HCT116 (cell line): ENCODE data around the gene GNG12. TPM values are rescaled to one million over a fixed set of nuclear protein-coding genes. Genes with fewer than 3 reads are reported as not detected.

Source experiments
- ATAC-seq: fragments of 200-7000 bp; cut with Tn5 transposase; 2 replicates; pipeline ENCODE4 v1.9.1; 2020; ENCODE audit warnings: mild to moderate bottlenecking, moderate library complexity
- BruUV-seq: library from RNA; stranded (reverse); fragments of 400-500 nt; replicated peaks from 2 replicates; lab custom pipeline; 2021; lab: Mats Ljungman, UMichigan
- CTCF ChIA-PET: fragments of 300-600 bp; sonication (Branson Sonifier 250); formaldehyde crosslinking; loops from one replicate; lab custom pipeline; 2021; ENCODE audit warnings: antibody characterized with exemption; lab: Charles Lee
- POLR2A ChIA-PET: fragments of 300-600, 350-600 bp; sonication (Branson Sonifier 250); formaldehyde crosslinking; loops from one replicate; lab custom pipeline; 2021; ENCODE audit warnings: antibody characterized with exemption; lab: Charles Lee
- RAD21 ChIA-PET, 2 experiments: fragments of 300-600 bp; sonication (Branson Sonifier 250); formaldehyde crosslinking; loops; one replicate each; lab custom pipeline; 2023; ENCODE audit warnings: low total read pairs in 2 of 2; ENCODE audit not compliant: uncharacterized antibody in 2 of 2, unreplicated experiment in 2 of 2, low non-redundant PET in 1 of 2; lab: Charles Lee
- DNase-seq: peaks from one replicate; pipeline ENCODE4 v3.0.0-alpha.2; 2010; ENCODE audit warnings: low read depth, low spot score
- H2AFZ ChIP-seq: fragments of 200-600 bp; shearing (Covaris generic), sonication (generic); 2 replicates; pipeline ENCODE4 v1.6.1; 2017; ENCODE audit warnings: low read depth, mixed run types, mixed read lengths, antibody characterized with exemption, low read length; ENCODE audit not compliant: poor library complexity, severe bottlenecking
- H3K27ac ChIP-seq: 2 replicates; pipeline ENCODE4 v1.5.1; 2012; ENCODE audit warnings: low read depth, low read length
- H3K27me3 ChIP-seq: fragments of 200-600 bp; sonication (generic); 2 replicates; pipeline ENCODE4 v1.6.1; 2016; ENCODE audit warnings: mixed run types, low read length, mixed read lengths; ENCODE audit not compliant: insufficient read depth
- H3K36me3 ChIP-seq, 2 experiments: fragments of 200-500 bp in 1 of 2; fragments of 200-600 bp in 1 of 2; sonication (Bioruptor generic) in 1 of 2; sonication (generic) in 1 of 2; 2 replicates each; pipeline versions ENCODE4 v1.5.1 to v1.6.1; 2014 to 2016; ENCODE audit warnings: low read length in 2 of 2, inconsistent platforms in 1 of 2, mixed read lengths in 1 of 2, mixed run types in 1 of 2; ENCODE audit not compliant: insufficient read depth in 2 of 2, control insufficient read depth in 1 of 2
- H3K4me1 ChIP-seq, 2 experiments: fragments of 200-600 bp in 1 of 2; sonication (generic) in 1 of 2; 2 replicates each; pipeline versions ENCODE4 v1.5.1 to v1.6.1; 2012 to 2017; ENCODE audit warnings: low read length in 2 of 2, inconsistent platforms in 1 of 2, mild to moderate bottlenecking in 1 of 2, mixed read lengths in 1 of 2, mixed run types in 1 of 2, moderate library complexity in 1 of 2; ENCODE audit not compliant: insufficient read depth in 2 of 2, control insufficient read depth in 1 of 2
- H3K4me2 ChIP-seq: fragments of 200-600 bp; sonication (generic); 2 replicates; pipeline ENCODE4 v1.6.1; 2017; ENCODE audit warnings: mixed run types, low read length, mixed read lengths
- H3K4me3 ChIP-seq, 2 experiments: fragments of 200-600 bp in 1 of 2; sonication (generic) in 1 of 2; replicated peaks in 1 of 2; 2 replicates each; pipeline ENCODE4 v1.5.1; 2011 to 2016; ENCODE audit warnings: low read length in 2 of 2, control low read depth in 1 of 2, low read depth in 1 of 2, mild to moderate bottlenecking in 1 of 2, mixed read lengths in 1 of 2, mixed run types in 1 of 2
- H3K79me2 ChIP-seq: fragments of 200-600 bp; sonication (generic); 2 replicates; pipeline ENCODE4 v1.6.1; 2017; ENCODE audit warnings: mild to moderate bottlenecking, mixed run types, low read length, moderate library complexity, mixed read lengths; ENCODE audit not compliant: insufficient read depth
- H3K9ac ChIP-seq: fragments of 200-600 bp; sonication (generic); 2 replicates; pipeline ENCODE4 v1.6.1; 2016; ENCODE audit warnings: low read length, mixed read lengths
- H3K9me2 ChIP-seq: fragments of 200-600 bp; sonication (generic), shearing (Covaris generic); 2 replicates; pipeline ENCODE4 v1.6.1; 2017; ENCODE audit warnings: mixed run types, mild to moderate bottlenecking, moderate library complexity; ENCODE audit not compliant: insufficient read depth
- H3K9me3 ChIP-seq, 2 experiments: fragments of 200-500 bp in 1 of 2; fragments of 200-600 bp in 1 of 2; sonication (Bioruptor generic) in 1 of 2; sonication (generic) in 1 of 2; 2 replicates each; pipeline ENCODE4 v1.6.1; 2014 to 2017; ENCODE audit warnings: low read length in 2 of 2, mixed read lengths in 2 of 2, inconsistent platforms in 1 of 2, low read depth in 1 of 2, mild to moderate bottlenecking in 1 of 2, mixed run types in 1 of 2, moderate library complexity in 1 of 2; ENCODE audit not compliant: control insufficient read depth in 1 of 2, insufficient read depth in 1 of 2
- H4K20me1 ChIP-seq: fragments of 200-600 bp; sonication (generic), shearing (Covaris generic); 2 replicates; pipeline ENCODE4 v1.6.1; 2017; ENCODE audit warnings: mixed run types, mild to moderate bottlenecking, moderate library complexity; ENCODE audit not compliant: insufficient read depth
- EGR1 ChIP-seq: IDR thresholded peaks from 2 replicates; pipeline ENCODE4 v1.6.1; 2012; ENCODE audit warnings: low read depth
- POLR2AphosphoS5 ChIP-seq: IDR thresholded peaks from 2 replicates; pipeline ENCODE4 v1.6.1; 2011; ENCODE audit warnings: mild to moderate bottlenecking, low read depth, low read length, moderate library complexity
- SP1 ChIP-seq: IDR thresholded peaks from 2 replicates; pipeline ENCODE4 v1.6.1; 2012; ENCODE audit warnings: low read depth
- SRF ChIP-seq: IDR thresholded peaks from 2 replicates; pipeline ENCODE4 v1.6.1; 2012; ENCODE audit warnings: low read depth
- ZFX ChIP-seq: fragments of 450-650 bp; IDR thresholded peaks from 2 replicates; pipeline ENCODE4 v1.6.1; 2017
- intact Hi-C: fragments of 100-400 bp; cut with micrococcal nuclease; formaldehyde crosslinking; loops from 2 replicates; pipeline ENCODE4 v1.10.0; 2022
- total RNA-seq: library from RNA; stranded (reverse); gene quantifications from one replicate; pipeline ENCODE4 v1.2.1, GENCODE V29; 2021; ENCODE audit not compliant: unreplicated experiment
- TF ChIP-seq, protein P1 (sequence below), 3 experiments: fragments of 200-600 bp in 1 of 3; sonication (generic) in 1 of 3; IDR thresholded peaks in 2 of 3; conservative IDR thresholded peaks in 1 of 3; 2 replicates each; pipeline ENCODE4 v1.5.1; 2012 to 2017; ENCODE audit warnings: low read depth in 2 of 3, low read length in 2 of 3, antibody characterized with exemption in 1 of 3, borderline replicate concordance in 1 of 3, control low read depth in 1 of 3, mild to moderate bottlenecking in 1 of 3, mixed read lengths in 1 of 3, mixed run types in 1 of 3, moderate library complexity in 1 of 3; ENCODE audit not compliant: insufficient read depth in 1 of 3
- TF ChIP-seq, protein P2 (sequence below): IDR thresholded peaks from 2 replicates; pipeline ENCODE4 v1.6.1; 2012

Gene GNG12
- total RNA-seq, 1 experiment from 2014 or later: 49.6 TPM

DNA sequence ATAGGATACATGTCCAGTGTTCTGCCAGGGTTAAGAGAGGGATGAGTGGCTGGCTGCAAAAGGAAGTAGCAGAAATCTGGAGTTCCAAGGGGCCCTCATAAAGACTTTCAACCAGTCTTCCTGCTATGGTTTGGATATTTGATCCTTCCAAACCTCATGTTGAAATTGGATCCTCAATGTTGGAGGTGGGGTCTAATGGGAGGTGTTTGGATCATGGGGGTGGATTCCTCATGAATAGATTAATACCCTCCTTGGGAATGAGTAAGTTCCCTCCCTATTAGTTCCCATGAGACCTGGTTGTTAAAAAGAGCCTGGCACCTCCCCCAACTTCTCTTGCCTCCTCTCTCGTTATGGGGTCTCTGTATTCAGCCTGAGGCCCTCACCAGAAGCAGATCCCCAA lies 10.1 kb upstream of the GNG12 start:
- Histone ChIP-seq H3K4me2 (no peak overlapping the region), H4K20me1 (no peaks in the 10 kb centered on the region), H3K79me2 (no peaks in the 10 kb centered on the region), H3K27me3 (no peaks in the 10 kb centered on the region)
- POLR2A ChIA-PET: no interaction called here
- intact Hi-C loops: no loop called here
- no TSS peak for BruUV-seq
- TF ChIP-seq SP1: no peak
- TF ChIP-seq SRF: no peak
- no peak for TF ChIP-seq ZFX
- TF ChIP-seq, protein P1, sequence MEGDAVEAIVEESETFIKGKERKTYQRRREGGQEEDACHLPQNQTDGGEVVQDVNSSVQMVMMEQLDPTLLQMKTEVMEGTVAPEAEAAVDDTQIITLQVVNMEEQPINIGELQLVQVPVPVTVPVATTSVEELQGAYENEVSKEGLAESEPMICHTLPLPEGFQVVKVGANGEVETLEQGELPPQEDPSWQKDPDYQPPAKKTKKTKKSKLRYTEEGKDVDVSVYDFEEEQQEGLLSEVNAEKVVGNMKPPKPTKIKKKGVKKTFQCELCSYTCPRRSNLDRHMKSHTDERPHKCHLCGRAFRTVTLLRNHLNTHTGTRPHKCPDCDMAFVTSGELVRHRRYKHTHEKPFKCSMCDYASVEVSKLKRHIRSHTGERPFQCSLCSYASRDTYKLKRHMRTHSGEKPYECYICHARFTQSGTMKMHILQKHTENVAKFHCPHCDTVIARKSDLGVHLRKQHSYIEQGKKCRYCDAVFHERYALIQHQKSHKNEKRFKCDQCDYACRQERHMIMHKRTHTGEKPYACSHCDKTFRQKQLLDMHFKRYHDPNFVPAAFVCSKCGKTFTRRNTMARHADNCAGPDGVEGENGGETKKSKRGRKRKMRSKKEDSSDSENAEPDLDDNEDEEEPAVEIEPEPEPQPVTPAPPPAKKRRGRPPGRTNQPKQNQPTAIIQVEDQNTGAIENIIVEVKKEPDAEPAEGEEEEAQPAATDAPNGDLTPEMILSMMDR (IDR thresholded peaks at IDR 0.05 in 2 of 3, conservative IDR thresholded peaks at IDR 0.05 in 1 of 3; ENCODE audit: borderline replicate concordance in 1 of 3, insufficient read depth in 1 of 3, low read depth in 2 of 3, low read length in 2 of 3): no peak
- TF ChIP-seq, protein P2, sequence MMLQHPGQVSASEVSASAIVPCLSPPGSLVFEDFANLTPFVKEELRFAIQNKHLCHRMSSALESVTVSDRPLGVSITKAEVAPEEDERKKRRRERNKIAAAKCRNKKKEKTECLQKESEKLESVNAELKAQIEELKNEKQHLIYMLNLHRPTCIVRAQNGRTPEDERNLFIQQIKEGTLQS: no peak
- no peak for TF ChIP-seq EGR1
- TF ChIP-seq, all 23 proteins: peak for 0
- Histone ChIP-seq H3K9me2 (no peaks in the 10 kb centered on the region), H2AFZ (no peak overlapping the region), H3K4me1 (no peaks in the 10 kb centered on the region), H3K9me3 (no peaks in the 10 kb centered on the region), H3K36me3 (no peaks in the 10 kb centered on the region), H3K4me3 (no peak overlapping the region), H3K27ac (no peak overlapping the region), H3K9ac (no peak overlapping the region)
- no peak for DNase-seq
- no peak for ATAC-seq
- ChIA-PET CTCF (no interaction called here), RAD21 (no interaction called here)

DNA sequence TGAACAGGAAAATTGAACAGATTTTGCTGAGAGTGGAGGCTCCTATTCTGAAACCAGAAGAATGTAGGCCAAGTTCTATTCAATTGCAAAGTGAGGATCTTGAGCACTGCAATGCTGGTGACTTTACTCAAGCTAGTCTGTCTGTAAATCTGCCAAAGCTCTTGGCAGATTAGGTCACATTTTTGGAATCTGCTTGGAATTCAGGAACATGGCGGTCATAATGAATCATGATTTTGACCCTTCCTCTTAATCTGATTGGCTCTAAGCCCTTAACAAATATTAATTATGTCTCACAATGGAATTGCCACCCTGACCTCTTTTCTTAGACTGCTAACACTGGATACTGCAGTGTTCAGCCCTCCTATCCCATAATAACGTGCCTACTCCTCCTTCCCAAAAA lies 7.2 kb upstream of the GNG12 start:
- H3K27me3 ChIP-seq: no peaks in the 10 kb centered on the region
- no peaks in the 10 kb centered on the region for H3K79me2 ChIP-seq
- no peak for DNase-seq
- BruUV-seq: no TSS peak
- no peaks in the 10 kb centered on the region for H4K20me1 ChIP-seq
- no peaks in the 10 kb centered on the region for H3K9me2 ChIP-seq
- no peaks in the 10 kb centered on the region for H3K9me3 ChIP-seq
- ATAC-seq: no peak
- intact Hi-C loops: no loop called here
- no peak overlapping the region for H3K4me2 ChIP-seq
- no peaks in the 10 kb centered on the region for H3K36me3 ChIP-seq
- CTCF ChIA-PET: interaction anchor here (1.1 kb wide), 1 partner anchor 10 kb away, joined by 4 read pairs; no protein-coding TSS in a partner anchor
- POLR2A ChIA-PET: no interaction called here
- H3K4me3 ChIP-seq: no peak overlapping the region
- no peak overlapping the region for H2AFZ ChIP-seq
- RAD21 ChIA-PET: no interaction called here
- TF ChIP-seq SRF (no peak), POLR2AphosphoS5 (no peak)
- TF ChIP-seq, protein P1 (IDR thresholded peaks at IDR 0.05 in 2 of 3, conservative IDR thresholded peaks at IDR 0.05 in 1 of 3; ENCODE audit: borderline replicate concordance in 1 of 3, insufficient read depth in 1 of 3, low read depth in 2 of 3, low read length in 2 of 3): no peak
- H3K4me1 ChIP-seq: no peaks in the 10 kb centered on the region
- no peak overlapping the region for H3K9ac ChIP-seq
- H3K27ac ChIP-seq: no peak overlapping the region
